Transverse colon (tissue), 4 donors: Measurements from ENCODE around the gene DRC3. TPM values are rescaled to one million over a fixed set of nuclear protein-coding genes. Genes with fewer than 3 reads are reported as not detected.

ENCODE experiments used
- DNase-seq: peaks from one replicate; pipeline ENCODE4 v3.0.0-alpha.2; 2019
- H3K27ac ChIP-seq, 4 donors: fragments of 200-600 bp; sonication (generic); 2 replicates each; pipeline ENCODE4 v1.5.1; 2016 to 2018; ENCODE audit warnings: inconsistent platforms in 4 of 4
- H3K27me3 ChIP-seq: fragments of 200-600 bp; sonication (generic); 2 replicates; pipeline ENCODE4 v1.5.1; 2017; ENCODE audit warnings: inconsistent platforms
- H3K36me3 ChIP-seq, 4 donors: fragments of 200-600 bp; sonication (generic); 2 replicates each; pipeline ENCODE4 v1.5.1; 2017 to 2019; ENCODE audit warnings: inconsistent platforms in 4 of 4
- H3K4me1 ChIP-seq, 4 donors: fragments of 200-600 bp; sonication (generic); 2 replicates each; pipeline ENCODE4 v1.5.1; 2017 to 2020; ENCODE audit warnings: inconsistent platforms in 4 of 4
- H3K4me3 ChIP-seq, 4 donors: fragments of 200-600 bp; sonication (generic); 1 replicate in 1 of 4; 2 replicates in 3 of 4; pipeline versions ENCODE4 v1.5.1 to v1.6.1; 2017 to 2019; ENCODE audit warnings: inconsistent platforms in 4 of 4
- H3K9me3 ChIP-seq, 2 donors: fragments of 200-600 bp; sonication (generic); 2 replicates each; pipeline ENCODE4 v1.5.1; 2017 to 2019; ENCODE audit warnings: inconsistent platforms in 2 of 2
- CTCF ChIP-seq, 5 experiments: fragments of 200-600 bp in 3 of 5; fragments of 450-650 bp in 2 of 5; sonication (generic) in 3 of 5; IDR thresholded peaks; 1 replicate in 2 of 5; 2 replicates in 3 of 5; pipeline ENCODE4 v1.5.1; 2016 to 2017; ENCODE audit warnings: antibody characterized with exemption in 5 of 5, inconsistent platforms in 3 of 5, mild to moderate bottlenecking in 2 of 5, moderate library complexity in 1 of 5
- EP300 ChIP-seq: sonication (generic); formaldehyde crosslinking; IDR thresholded peaks from one replicate; pipeline ENCODE4 v1.6.1; 2017; ENCODE audit warnings: antibody characterized with exemption, low read depth
- POLR2A ChIP-seq: fragments of 450-650 bp; IDR thresholded peaks from one replicate; pipeline ENCODE4 v1.6.1; 2016; ENCODE audit warnings: antibody characterized with exemption, mild to moderate bottlenecking, moderate library complexity
- POLR2AphosphoS5 ChIP-seq, 3 donors: sonication (generic); formaldehyde crosslinking; IDR thresholded peaks; one replicate each; pipeline ENCODE4 v1.6.1; 2016; ENCODE audit warnings: antibody characterized with exemption in 3 of 3
- WGBS, 2 donors: methylation state at CpG; one replicate each; pipeline ENCODE4 v1.1.5; 2018; ENCODE audit warnings: low coverage in 1 of 2; 5-methylcytosine and 5-hydroxymethylcytosine counted together
- in situ Hi-C, 4 donors: fragments of 200-750 bp; cut with MboI; loops; one replicate each; pipeline versions ENCODE4 v1.15.0 to v1.15.1; 2017; ENCODE audit warnings: low sequenced_read_pairs in 3 of 4, low pct_ligation_motif_present in 1 of 4, low pct_unique_long_range_greater_than_20kb in 1 of 4
- intact Hi-C: fragments of 100-400 bp; cut with DNase I; formaldehyde crosslinking; loops from one replicate; pipeline ENCODE4 v1.15.1; 2023; ENCODE audit warnings: low total_unique reads
- total RNA-seq, 4 donors: library from RNA; depleted of rRNA; stranded (reverse); fragments of >200 nt; gene quantifications; one replicate each; pipeline ENCODE4 v1.1.0, GENCODE V29; 2016

DRC3 gene
- total RNA-seq, 4 donors from 2014 or later: 0.64 to 1.8 (median 0.82) TPM; not detected in 1

GRCh38 chr17:18045691-18046350, 73.2 kb downstream of the DRC3 start:
- Histone ChIP-seq H3K27ac (no peak overlapping the region), H3K9me3 (no peaks in the 10 kb centered on the region), H3K4me3 (no peak overlapping the region), H3K36me3 (peaks cover 0 to 3% (median 0%) of the 10 kb centered on the region in 4 donors), H3K27me3 (no peaks in the 10 kb centered on the region), H3K4me1 (peaks cover 3 to 8% (median 4%) of the 10 kb centered on the region in 4 donors)
- 89 to 92% methylated on average over 1 to 3 of the region's 3 CpGs for WGBS, 2 donors
- in situ Hi-C loops: loop anchor here in 2 of 4 donors (25.0 kb wide), 2 partner anchors 159 to 359 kb away; partner anchors contain the start of gene RAI1 (in 1 of the 2)
- intact Hi-C loops: no loop called here
- TF ChIP-seq POLR2A (no peak), EP300 (no peak), POLR2AphosphoS5 (IDR thresholded peaks at IDR 0.05) (no peak), CTCF (IDR thresholded peaks at IDR 0.05) (no peak)
- DNase-seq: no peak

- no peak overlapping the region for H3K27ac ChIP-seq
- DNase-seq: no peak
- TF ChIP-seq EP300 (no peak), POLR2A (no peak), POLR2AphosphoS5 (IDR thresholded peaks at IDR 0.05) (no peak), CTCF (IDR thresholded peaks at IDR 0.05) (no peak)
- H3K9me3 ChIP-seq: no peaks in the 10 kb centered on the region
- in situ Hi-C loops: no loop called here
- H3K36me3 ChIP-seq: peaks cover 0 to 29% (median 6%) of the 10 kb centered on the region in 4 donors
- H3K4me3 ChIP-seq: no peak overlapping the region
- no peaks in the 10 kb centered on the region for H3K4me1 ChIP-seq
- no peaks in the 10 kb centered on the region for H3K27me3 ChIP-seq
- intact Hi-C loops: no loop called here
- WGBS, 2 donors: 90 to 96% methylated on average over 2 to 6 of the region's 6 CpGs
Measured at GRCh38 chr17:18055597-18055996, 82.9 kb downstream of the DRC3 start.

GRCh38 chr17:18056214-18056613, 83.6 kb downstream of the DRC3 start:
- WGBS, 2 donors: 88 to 100% methylated on average over 1 to 3 of the region's 3 CpGs
- peaks cover 0 to 29% (median 7%) of the 10 kb centered on the region in 4 donors for H3K36me3 ChIP-seq
- intact Hi-C loops (no loop called here), in situ Hi-C loops (no loop called here)
- H3K4me3 ChIP-seq: no peak overlapping the region
- H3K4me1 ChIP-seq: no peaks in the 10 kb centered on the region
- no peak for DNase-seq
- no peaks in the 10 kb centered on the region for H3K27me3 ChIP-seq
- TF ChIP-seq POLR2A (no peak), EP300 (no peak), POLR2AphosphoS5 (IDR thresholded peaks at IDR 0.05) (no peak)
- no peaks in the 10 kb centered on the region for H3K9me3 ChIP-seq
- no peak overlapping the region for H3K27ac ChIP-seq

GRCh38 chr17:18059283-18059682, 86.6 kb downstream of the DRC3 start:
- no peak for DNase-seq
- Histone ChIP-seq H3K27me3 (no peaks in the 10 kb centered on the region), H3K27ac (no peak overlapping the region), H3K4me3 (no peak overlapping the region), H3K36me3 (peaks cover 0 to 32% (median 14%) of the 10 kb centered on the region in 4 donors), H3K4me1 (no peaks in the 10 kb centered on the region), H3K9me3 (no peaks in the 10 kb centered on the region)
- 67 to 75% methylated on average over 3 to 5 of the region's 5 CpGs for WGBS, 2 donors
- intact Hi-C loops: no loop called here
- in situ Hi-C loops: no loop called here
- TF ChIP-seq CTCF (IDR thresholded peaks at IDR 0.05): no peak
- no peak for TF ChIP-seq POLR2A
- no peak for TF ChIP-seq POLR2AphosphoS5 (IDR thresholded peaks at IDR 0.05)
- TF ChIP-seq EP300: no peak
